Fibroblast of pulmonary artery (primary cell): Measurements from ENCODE around the gene CCDC57.
"Not testable (repeated sequence)": the region's sequence is repeated elsewhere in the genome, so short reads cannot be mapped to it uniquely, and the experiment has no call there.

Source experiments
- DNase-seq: peaks from one replicate; pipeline ENCODE4 v3.0.0-alpha.2; 2010; ENCODE audit warnings: low read depth
- H3K4me3 ChIP-seq: replicated peaks from 2 replicates; pipeline ENCODE4 v1.5.1; 2011; ENCODE audit warnings: low read depth, mild to moderate bottlenecking, control low read depth, low read length, moderate library complexity
- CTCF ChIP-seq: IDR thresholded peaks from 2 replicates; pipeline ENCODE4 v1.5.1; 2011; ENCODE audit warnings: mild to moderate bottlenecking, control low read depth, low read length, inconsistent platforms; ENCODE audit errors: missing control alignments

Gene CCDC57

GRCh38 chr17:82194765-82195164 is 17.9 kb downstream of the CCDC57 start:
- H3K4me3 ChIP-seq, result no peak overlapping the region
- DNase-seq, result no peak
- TF ChIP-seq CTCF, result no peak

- H3K4me3 ChIP-seq, result no peak overlapping the region
- no peak for TF ChIP-seq CTCF
- no peak for DNase-seq
Observed at GRCh38 chr17:82193520-82194220, 19.0 kb downstream of the CCDC57 start.

- DNase-seq, H3K4me3 ChIP-seq: not testable (repeated sequence)
Observed at GRCh38 chr17:82193050-82193449, 19.6 kb downstream of the CCDC57 start.

GRCh38 chr17:82188001-82188961 is 24.4 kb downstream of the CCDC57 start:
- no peak for TF ChIP-seq CTCF
- H3K4me3 ChIP-seq, result no peak overlapping the region
- no peak for DNase-seq

- H3K4me3 ChIP-seq, result no peak overlapping the region
- no peak for TF ChIP-seq CTCF
- no peak for DNase-seq
Observed at GRCh38 chr17:82187500-82187899, 25.1 kb downstream of the CCDC57 start.

GRCh38 chr17:82186221-82186620 is 26.4 kb downstream of the CCDC57 start:
- TF ChIP-seq CTCF, result no peak
- no peak overlapping the region for H3K4me3 ChIP-seq
- no peak for DNase-seq

- DNase-seq, result no peak
- no peak overlapping the region for H3K4me3 ChIP-seq
- TF ChIP-seq CTCF, result no peak
Observed at GRCh38 chr17:82184761-82185160, 27.9 kb downstream of the CCDC57 start.
